Transverse colon (tissue), 4 donors: ENCODE measurements around the gene FAM9C. TPM values are rescaled to one million over a fixed set of nuclear protein-coding genes. Genes with fewer than 3 reads are reported as not detected.
"Not testable (repeated sequence)": the region's sequence is repeated elsewhere in the genome, so short reads cannot be mapped to it uniquely, and the experiment has no call there.

Experiments
- DNase-seq: peaks from one replicate; pipeline ENCODE4 v3.0.0-alpha.2; 2019
- H3K27ac ChIP-seq, 4 donors: fragments of 200-600 bp; sonication (generic); 2 replicates each; pipeline ENCODE4 v1.5.1; 2016 to 2018; ENCODE audit warnings: inconsistent platforms in 4 of 4
- H3K27me3 ChIP-seq: fragments of 200-600 bp; sonication (generic); 2 replicates; pipeline ENCODE4 v1.5.1; 2017; ENCODE audit warnings: inconsistent platforms
- H3K36me3 ChIP-seq, 4 donors: fragments of 200-600 bp; sonication (generic); 2 replicates each; pipeline ENCODE4 v1.5.1; 2017 to 2019; ENCODE audit warnings: inconsistent platforms in 4 of 4
- H3K4me1 ChIP-seq, 4 donors: fragments of 200-600 bp; sonication (generic); 2 replicates each; pipeline ENCODE4 v1.5.1; 2017 to 2020; ENCODE audit warnings: inconsistent platforms in 4 of 4
- H3K4me3 ChIP-seq, 4 donors: fragments of 200-600 bp; sonication (generic); 1 replicate in 1 of 4; 2 replicates in 3 of 4; pipeline versions ENCODE4 v1.5.1 to v1.6.1; 2017 to 2019; ENCODE audit warnings: inconsistent platforms in 4 of 4
- H3K9me3 ChIP-seq, 2 donors: fragments of 200-600 bp; sonication (generic); 2 replicates each; pipeline ENCODE4 v1.5.1; 2017 to 2019; ENCODE audit warnings: inconsistent platforms in 2 of 2
- CTCF ChIP-seq, 5 experiments: fragments of 200-600 bp in 3 of 5; fragments of 450-650 bp in 2 of 5; sonication (generic) in 3 of 5; IDR thresholded peaks; 1 replicate in 2 of 5; 2 replicates in 3 of 5; pipeline ENCODE4 v1.5.1; 2016 to 2017; ENCODE audit warnings: antibody characterized with exemption in 5 of 5, inconsistent platforms in 3 of 5, mild to moderate bottlenecking in 2 of 5, moderate library complexity in 1 of 5
- EP300 ChIP-seq: sonication (generic); formaldehyde crosslinking; IDR thresholded peaks from one replicate; pipeline ENCODE4 v1.6.1; 2017; ENCODE audit warnings: antibody characterized with exemption, low read depth
- POLR2A ChIP-seq: fragments of 450-650 bp; IDR thresholded peaks from one replicate; pipeline ENCODE4 v1.6.1; 2016; ENCODE audit warnings: antibody characterized with exemption, mild to moderate bottlenecking, moderate library complexity
- POLR2AphosphoS5 ChIP-seq, 3 donors: sonication (generic); formaldehyde crosslinking; IDR thresholded peaks; one replicate each; pipeline ENCODE4 v1.6.1; 2016; ENCODE audit warnings: antibody characterized with exemption in 3 of 3
- WGBS, 2 donors: methylation state at CpG; one replicate each; pipeline ENCODE4 v1.1.5; 2018; ENCODE audit warnings: low coverage in 1 of 2; 5-methylcytosine and 5-hydroxymethylcytosine counted together
- in situ Hi-C, 4 donors: fragments of 200-750 bp; cut with MboI; loops; one replicate each; pipeline versions ENCODE4 v1.15.0 to v1.15.1; 2017; ENCODE audit warnings: low sequenced_read_pairs in 3 of 4, low pct_ligation_motif_present in 1 of 4, low pct_unique_long_range_greater_than_20kb in 1 of 4
- intact Hi-C: fragments of 100-400 bp; cut with DNase I; formaldehyde crosslinking; loops from one replicate; pipeline ENCODE4 v1.15.1; 2023; ENCODE audit warnings: low total_unique reads
- total RNA-seq, 4 donors: library from RNA; depleted of rRNA; stranded (reverse); fragments of >200 nt; gene quantifications; one replicate each; pipeline ENCODE4 v1.1.0, GENCODE V29; 2016

The FAM9C gene
- total RNA-seq, 4 donors from 2014 or later = 0.14 to 0.64 TPM; not detected in 2

- TF ChIP-seq POLR2A = no peak
- TF ChIP-seq CTCF (IDR thresholded peaks at IDR 0.05) = no peak
- TF ChIP-seq POLR2AphosphoS5 (IDR thresholded peaks at IDR 0.05) = no peak
- no peak for TF ChIP-seq EP300
- 77% methylated on average over 4 of the region's 4 CpGs; no CpG with 5 or more reads in 1 of the 2 donors for WGBS, 2 donors
- Histone ChIP-seq H3K9me3 (no peaks in the 10 kb centered on the region), H3K27me3 (no peaks in the 10 kb centered on the region), H3K36me3 (no peaks in the 10 kb centered on the region), H3K4me3 (no peak overlapping the region), H3K27ac (no peak overlapping the region), H3K4me1 (no peaks in the 10 kb centered on the region)
- DNase-seq = no peak
- in situ Hi-C loops = no loop called here
- intact Hi-C loops = no loop called here
Observed at GRCh38 chrX:13066391-13066790, 22.0 kb upstream of the FAM9C start.

GRCh38 chrX:13064599-13065143 is 20.3 kb upstream of the FAM9C start:
- peak overlapping the region in 2 of 4 donors; percentile 19 to 25 for H3K27ac ChIP-seq
- in situ Hi-C loops = no loop called here
- H3K4me1 ChIP-seq = no peaks in the 10 kb centered on the region
- H3K9me3 ChIP-seq = no peaks in the 10 kb centered on the region
- no peak overlapping the region for H3K4me3 ChIP-seq
- 59% methylated on average over 2 of the region's 2 CpGs; no CpG with 5 or more reads in 1 of the 2 donors for WGBS, 2 donors
- no peaks in the 10 kb centered on the region for H3K27me3 ChIP-seq
- H3K36me3 ChIP-seq = no peaks in the 10 kb centered on the region
- TF ChIP-seq EP300 (no peak), POLR2A (no peak), POLR2AphosphoS5 (IDR thresholded peaks at IDR 0.05) (peak in 2 of 3 donors; percentile 5 to 36), CTCF (IDR thresholded peaks at IDR 0.05) (no peak)
- no peak for DNase-seq
- intact Hi-C loops = no loop called here

- H3K27me3 ChIP-seq, H3K9me3 ChIP-seq, DNase-seq, H3K4me1 ChIP-seq, in situ Hi-C loops, intact Hi-C loops, H3K4me3 ChIP-seq, H3K27ac ChIP-seq, H3K36me3 ChIP-seq: not testable (repeated sequence)
- 83 to 96% methylated on average over 1 to 2 of the region's 2 CpGs for whole genome bisulfite sequencing, 2 donors
Observed at GRCh38 chrX:13063124-13063523, 18.7 kb upstream of the FAM9C start.

- in situ Hi-C loops = not testable (repeated sequence)
Observed at GRCh38 chrX:13062331-13062730, 17.9 kb upstream of the FAM9C start.

GRCh38 chrX:13061215-13061708 is 16.8 kb upstream of the FAM9C start:
- H3K36me3 ChIP-seq, in situ Hi-C loops, H3K27me3 ChIP-seq, H3K27ac ChIP-seq, H3K4me3 ChIP-seq, H3K9me3 ChIP-seq, intact Hi-C loops, DNase-seq, H3K4me1 ChIP-seq: not testable (repeated sequence)
- WGBS, 2 donors = 84% methylated on average over 4 of the region's 4 CpGs; no CpG with 5 or more reads in 1 of the 2 donors

More at GRCh38 chrX:13062331-13062730, 17.9 kb upstream of the FAM9C start:
- intact Hi-C loops, H3K27ac ChIP-seq, H3K4me1 ChIP-seq, H3K27me3 ChIP-seq, DNase-seq, H3K36me3 ChIP-seq, H3K4me3 ChIP-seq, H3K9me3 ChIP-seq: not testable (repeated sequence)
